22Rv1 (cell line): ENCODE results near the gene ITPKB.

Experiments used
- CTCF ChIP-seq: fragments of 450-650 bp; IDR thresholded peaks from 2 replicates; pipeline ENCODE4 v1.5.1; 2017; ENCODE audit warnings: mild to moderate bottlenecking
- ZFX ChIP-seq: fragments of 450-650 bp; IDR thresholded peaks from 2 replicates; pipeline ENCODE4 v1.6.1; 2017; ENCODE audit warnings: antibody characterized with exemption, borderline replicate concordance

GRCh38 chr1:226682871-226683814, 55.9 kb downstream of the ITPKB start:
- TF ChIP-seq CTCF, result no peak
- no peak for TF ChIP-seq ZFX
